HepG2 (cell line): ENCODE results near the gene RASA2. TPM values are rescaled to one million over a fixed set of nuclear protein-coding genes. Genes with fewer than 3 reads are reported as not detected.

ENCODE experiments used
- AHR ChIP-seq: IDR thresholded peaks from 2 replicates; pipeline ENCODE4 v1.6.1; 2018; ENCODE audit warnings: missing genetic modification reagents, missing compliant biosample characterization
- ATM ChIP-seq: fragments of 450-650 bp; IDR thresholded peaks from 2 replicates; pipeline ENCODE4 v1.7.1; 2017; ENCODE audit warnings: mild to moderate bottlenecking, borderline replicate concordance
- CBFB ChIP-seq: sonication (generic); formaldehyde crosslinking; IDR thresholded peaks from 2 replicates; pipeline ENCODE4 v1.4.0; 2020; ENCODE audit warnings: missing genetic modification reagents
- CREM ChIP-seq, 2 experiments: sonication (generic) in 1 of 2; formaldehyde crosslinking in 1 of 2; IDR thresholded peaks; 2 replicates each; pipeline versions ENCODE4 v1.4.0 to v1.6.1; 2016 to 2020; ENCODE audit warnings: antibody characterized with exemption in 1 of 2, mild to moderate bottlenecking in 1 of 2, missing genetic modification reagents in 1 of 2
- E2F1 ChIP-seq: sonication (generic); formaldehyde crosslinking; IDR thresholded peaks from 2 replicates; pipeline ENCODE4 v1.5.0; 2020; ENCODE audit warnings: missing genetic modification reagents
- KDM1A ChIP-seq: IDR thresholded peaks from 2 replicates; pipeline ENCODE4 v1.6.1; 2016; ENCODE audit warnings: missing compliant biosample characterization
- MAZ ChIP-seq, 2 experiments: sonication (generic) in 1 of 2; formaldehyde crosslinking in 1 of 2; IDR thresholded peaks; 2 replicates each; pipeline versions ENCODE4 v1.5.0 to v1.6.1; 2012 to 2020; ENCODE audit warnings: low read depth in 2 of 2, mild to moderate bottlenecking in 2 of 2, borderline replicate concordance in 1 of 2, improper control_type of control experiment in 1 of 2, low read length in 1 of 2, missing genetic modification reagents in 1 of 2, moderate library complexity in 1 of 2
- MIER3 ChIP-seq: IDR thresholded peaks from 2 replicates; pipeline ENCODE4 v1.6.1; 2016; ENCODE audit warnings: missing compliant biosample characterization, borderline replicate concordance
- POLR2G ChIP-seq: fragments of 200-400 bp; formaldehyde crosslinking; IDR thresholded peaks from 2 replicates; pipeline ENCODE4 v1.6.1; 2018; ENCODE audit warnings: mild to moderate bottlenecking, low read depth, low read length, moderate library complexity
- PRDM10 ChIP-seq: sonication (generic); formaldehyde crosslinking; IDR thresholded peaks from 2 replicates; pipeline ENCODE4 v1.4.0; 2020; ENCODE audit warnings: low read depth, missing genetic modification reagents
- SNAPC2 ChIP-seq: sonication (generic); formaldehyde crosslinking; IDR thresholded peaks from 2 replicates; pipeline ENCODE4 v1.8.1; 2022; ENCODE audit warnings: mild to moderate bottlenecking, missing genetic modification reagents
- STAT6 ChIP-seq: sonication (generic); formaldehyde crosslinking; IDR thresholded peaks from 2 replicates; pipeline ENCODE4 v1.4.0; 2020; ENCODE audit warnings: missing genetic modification reagents, mild to moderate bottlenecking, borderline replicate concordance
- ZFAT ChIP-seq: sonication (generic); formaldehyde crosslinking; conservative IDR thresholded peaks from 2 replicates; pipeline ENCODE4 v1.8.1; 2023; ENCODE audit warnings: missing genetic modification reagents, inconsistent platforms
- ZFY ChIP-seq: sonication (generic); formaldehyde crosslinking; IDR thresholded peaks from 2 replicates; pipeline ENCODE4 v1.4.0; 2020; ENCODE audit warnings: missing genetic modification reagents
- ZNF138 ChIP-seq: sonication (generic); formaldehyde crosslinking; IDR thresholded peaks from 2 replicates; pipeline ENCODE4 v1.5.0; 2020; ENCODE audit warnings: mild to moderate bottlenecking, low read depth, missing genetic modification reagents
- ZNF292 ChIP-seq: sonication (generic); formaldehyde crosslinking; IDR thresholded peaks from 2 replicates; pipeline ENCODE4 v1.8.1; 2022; ENCODE audit warnings: mild to moderate bottlenecking, low read depth, missing genetic modification reagents, borderline replicate concordance
- ZNF326 ChIP-seq: sonication (generic); formaldehyde crosslinking; IDR thresholded peaks from 2 replicates; pipeline ENCODE4 v1.4.0; 2020; ENCODE audit warnings: missing genetic modification reagents, borderline replicate concordance
- ZNF510 ChIP-seq: sonication (generic); formaldehyde crosslinking; IDR thresholded peaks from 2 replicates; pipeline ENCODE4 v1.4.0; 2020; ENCODE audit warnings: low read depth, mild to moderate bottlenecking, missing genetic modification reagents
- ZNF563 ChIP-seq: sonication (generic); formaldehyde crosslinking; IDR thresholded peaks from 2 replicates; pipeline ENCODE4 v1.8.0; 2022; ENCODE audit warnings: mild to moderate bottlenecking, moderate library complexity, missing genetic modification reagents
- ZNF570 ChIP-seq: sonication (generic); formaldehyde crosslinking; IDR thresholded peaks from 2 replicates; pipeline ENCODE4 v1.4.0; 2020; ENCODE audit warnings: mild to moderate bottlenecking, missing genetic modification reagents, borderline replicate concordance
- ZNF616 ChIP-seq: sonication (generic); formaldehyde crosslinking; IDR thresholded peaks from 2 replicates; pipeline ENCODE4 v1.5.0; 2020; ENCODE audit warnings: low read depth, mild to moderate bottlenecking, missing genetic modification reagents
- ZNF761 ChIP-seq: sonication (generic); formaldehyde crosslinking; conservative IDR thresholded peaks from 2 replicates; pipeline ENCODE4 v1.4.0; 2020; ENCODE audit warnings: mild to moderate bottlenecking, missing genetic modification reagents
- polyA plus RNA-seq, 8 experiments: library from polyadenylated mRNA; depleted of rRNA in 3 of 8; stranded (reverse) in 7 of 8; unstranded in 1 of 8; fragments of >200 nt; fragmentation: Illumina TruSeq in 4 of 8; extraction: Trizol in 4 of 8; gene quantifications; 2 replicates each; pipeline versions ENCODE4 v1.2.1 to v1.2.3, GENCODE V29; 2011 to 2016; ENCODE audit warnings: low read depth in 4 of 8, missing spikeins in 1 of 8, mixed read lengths in 1 of 8; ENCODE audit not compliant: insufficient read depth in 1 of 8
- total RNA-seq, 5 experiments: library from RNA; depleted of rRNA; stranded (reverse); fragments of >200 nt; fragmentation: Illumina TruSeq; extraction: Trizol; gene quantifications; 2 replicates each; pipeline ENCODE4 v1.2.3, GENCODE V29; 2016; ENCODE audit warnings: low read depth in 1 of 5

Gene RASA2
- total and polyA plus RNA-seq, 2 of the 13 experiments (the other 11 are each of a cell fraction or from before 2014, with no cell fraction given): 5.4 to 8.5 TPM

- TF ChIP-seq ZNF138 (CRISPR knock-in tag) (0 out of 2 replicates have a peak, but pooled peaks have one; percentile 32), E2F1 (CRISPR knock-in tag) (peak; percentile 62; the same call in 1 of the 2 replicates), ZNF510 (CRISPR knock-in tag) (no peak), PRDM10 (CRISPR knock-in tag) (no peak), ZNF616 (CRISPR knock-in tag) (0 out of 2 replicates have a peak, but pooled peaks have one; percentile 44), STAT6 (CRISPR knock-in tag) (no peak), ATM (no peak), MIER3 (CRISPR knock-in tag) (no peak), MAZ (IDR thresholded peaks at IDR 0.05; ENCODE audit: borderline replicate concordance, low read depth, low read length) (no peak), MAZ (CRISPR knock-in tag; IDR thresholded peaks at IDR 0.05; ENCODE audit: low read depth) (peak; percentile 85), ZFY (CRISPR knock-in tag) (peak; percentile 92), ZFAT (CRISPR knock-in tag) (no peak), ZNF761 (no peak), ZNF292 (CRISPR knock-in tag) (peak; percentile 57; the same call in 1 of the 2 replicates), CBFB (CRISPR knock-in tag) (peak; percentile 21; the same call in 1 of the 2 replicates), ZNF563 (0 out of 2 replicates have a peak, but pooled peaks have one; percentile 22), POLR2G (peak; percentile 25; the same call in 1 of the 2 replicates), KDM1A (CRISPR knock-in tag) (no peak), SNAPC2 (no peak), AHR (CRISPR knock-in tag) (peak; percentile 78; the same call in 1 of the 2 replicates), ZNF326 (CRISPR knock-in tag) (no peak), CREM (IDR thresholded peaks at IDR 0.05) (no peak), CREM (CRISPR knock-in tag; IDR thresholded peaks at IDR 0.05) (no peak), ZNF570 (no peak)
Measured at GRCh38 chr3:141487521-141488252, 860 bp downstream of the RASA2 start (continued).
